ENCODE results near the gene SYT7. TPM values are rescaled to one million over a fixed set of nuclear protein-coding genes. Genes with fewer than 3 reads are reported as not detected.

Gene SYT7
- total RNA-seq, 4 donors from 2014 or later = 5.2 to 12.6 (median 8.8) TPM

- Histone ChIP-seq H3K36me3 (no peaks in the 10 kb centered on the region), H3K27me3 (no peaks in the 10 kb centered on the region), H3K4me1 (peaks cover 0 to 24% of the 10 kb centered on the region in 2 donors), H3K4me3 (replicated peaks in 1 of 3) (peak overlapping the region in 1 of 3 donors; percentile 55), H3K27ac (no peak overlapping the region), H3K9me3 (no peaks in the 10 kb centered on the region)
- WGBS, 2 donors = 20 to 23% methylated on average over 12 to 13 of the region's 14 CpGs
- intact Hi-C loops (cut with DNase I) = loop anchor here (2.0 to 5.0 kb wide), 2 partner anchors 48 to 57 kb away; no protein-coding TSS in a partner anchor
- DNase-seq = no peak
- TF ChIP-seq POLR2A (IDR thresholded peaks at IDR 0.05) = no peak
- TF ChIP-seq CTCF (IDR thresholded peaks at IDR 0.05) = no peak
Measured at GRCh38 chr11:61579676-61580270, 1.1 kb downstream of the SYT7 start.

GRCh38 chr11:61578819-61579675 is 1.8 kb downstream of the SYT7 start:
- no peaks in the 10 kb centered on the region for H3K27me3 ChIP-seq
- no peak overlapping the region for H3K27ac ChIP-seq
- no peaks in the 10 kb centered on the region for H3K9me3 ChIP-seq
- 71 to 73% methylated on average over 15 of the region's 15 CpGs for WGBS, 2 donors
- H3K4me1 ChIP-seq = peaks cover 0 to 24% of the 10 kb centered on the region in 2 donors
- H3K4me3 ChIP-seq (replicated peaks in 1 of 3) = no peak overlapping the region
- intact Hi-C loops (cut with DNase I) = no loop called here
- TF ChIP-seq POLR2A (IDR thresholded peaks at IDR 0.05) (no peak), CTCF (IDR thresholded peaks at IDR 0.05) (no peak)
- no peak for DNase-seq
- H3K36me3 ChIP-seq = no peaks in the 10 kb centered on the region

GRCh38 chr11:61577383-61578118 is 3.3 kb downstream of the SYT7 start:
- Histone ChIP-seq H3K4me3 (replicated peaks in 1 of 3) (no peak overlapping the region), H3K36me3 (no peaks in the 10 kb centered on the region), H3K4me1 (peaks cover 0 to 24% of the 10 kb centered on the region in 2 donors), H3K27ac (no peak overlapping the region), H3K27me3 (no peaks in the 10 kb centered on the region), H3K9me3 (no peaks in the 10 kb centered on the region)
- peak; percentile 25 to 26 for DNase-seq
- peak in 4 of 6 experiments; percentile 23 to 49 (median 32) for TF ChIP-seq CTCF (IDR thresholded peaks at IDR 0.05)
- no peak for TF ChIP-seq POLR2A (IDR thresholded peaks at IDR 0.05)
- intact Hi-C loops (cut with DNase I) = no loop called here
- 75 to 78% methylated on average over 6 to 7 of the region's 7 CpGs for WGBS, 2 donors

GRCh38 chr11:61575886-61576861 is 4.7 kb downstream of the SYT7 start:
- Histone ChIP-seq H3K27me3 (no peaks in the 10 kb centered on the region), H3K4me3 (replicated peaks in 1 of 3) (no peak overlapping the region), H3K9me3 (no peaks in the 10 kb centered on the region), H3K36me3 (no peaks in the 10 kb centered on the region), H3K27ac (no peak overlapping the region), H3K4me1 (peaks cover 0 to 17% of the 10 kb centered on the region in 2 donors)
- 76 to 81% methylated on average over 14 to 16 of the region's 20 CpGs for WGBS, 2 donors
- intact Hi-C loops (cut with DNase I) = no loop called here
- no peak for TF ChIP-seq CTCF (IDR thresholded peaks at IDR 0.05)
- TF ChIP-seq POLR2A (IDR thresholded peaks at IDR 0.05) = no peak
- no peak for DNase-seq

Data from thyroid gland (tissue), 4 donors.